K562 (cell line): ENCODE data around the gene ARMC12.

Experiments used
- SMAD4 ChIP-seq: fragments of 250-450 bp; sonication (Bioruptor Pico); conservative IDR thresholded peaks from 2 replicates; pipeline ENCODE4 v1.8.0; 2021; ENCODE audit warnings: inconsistent platforms, mild to moderate bottlenecking, moderate library complexity
- TF ChIP-seq, protein P1 (sequence below): IDR thresholded peaks from 3 replicates; pipeline ENCODE4 v1.6.1; 2011; ENCODE audit warnings: borderline replicate concordance, mild to moderate bottlenecking, moderate library complexity; ENCODE audit not compliant: insufficient read length; ENCODE audit errors: extremely low read depth

DNA sequence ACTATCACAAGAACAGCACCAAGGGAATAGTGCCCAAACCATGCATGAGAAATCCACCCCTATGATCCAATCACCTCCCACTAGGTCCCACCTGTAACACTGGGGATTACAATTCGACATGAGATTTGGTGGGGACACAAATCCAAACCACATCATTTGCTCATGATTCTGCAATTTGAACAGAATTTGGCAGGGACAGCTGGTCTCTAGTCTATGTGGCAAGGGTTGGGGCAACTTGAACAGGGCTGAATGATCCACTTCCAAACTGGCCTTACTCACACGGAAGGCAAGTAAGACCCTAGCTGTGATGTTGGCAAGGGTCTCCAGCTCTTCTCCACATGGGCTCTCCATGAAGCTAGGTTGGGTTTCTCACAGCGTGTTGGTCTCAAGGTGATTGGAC, 38.0 kb upstream of the ARMC12 start:
- TF ChIP-seq, protein P1, sequence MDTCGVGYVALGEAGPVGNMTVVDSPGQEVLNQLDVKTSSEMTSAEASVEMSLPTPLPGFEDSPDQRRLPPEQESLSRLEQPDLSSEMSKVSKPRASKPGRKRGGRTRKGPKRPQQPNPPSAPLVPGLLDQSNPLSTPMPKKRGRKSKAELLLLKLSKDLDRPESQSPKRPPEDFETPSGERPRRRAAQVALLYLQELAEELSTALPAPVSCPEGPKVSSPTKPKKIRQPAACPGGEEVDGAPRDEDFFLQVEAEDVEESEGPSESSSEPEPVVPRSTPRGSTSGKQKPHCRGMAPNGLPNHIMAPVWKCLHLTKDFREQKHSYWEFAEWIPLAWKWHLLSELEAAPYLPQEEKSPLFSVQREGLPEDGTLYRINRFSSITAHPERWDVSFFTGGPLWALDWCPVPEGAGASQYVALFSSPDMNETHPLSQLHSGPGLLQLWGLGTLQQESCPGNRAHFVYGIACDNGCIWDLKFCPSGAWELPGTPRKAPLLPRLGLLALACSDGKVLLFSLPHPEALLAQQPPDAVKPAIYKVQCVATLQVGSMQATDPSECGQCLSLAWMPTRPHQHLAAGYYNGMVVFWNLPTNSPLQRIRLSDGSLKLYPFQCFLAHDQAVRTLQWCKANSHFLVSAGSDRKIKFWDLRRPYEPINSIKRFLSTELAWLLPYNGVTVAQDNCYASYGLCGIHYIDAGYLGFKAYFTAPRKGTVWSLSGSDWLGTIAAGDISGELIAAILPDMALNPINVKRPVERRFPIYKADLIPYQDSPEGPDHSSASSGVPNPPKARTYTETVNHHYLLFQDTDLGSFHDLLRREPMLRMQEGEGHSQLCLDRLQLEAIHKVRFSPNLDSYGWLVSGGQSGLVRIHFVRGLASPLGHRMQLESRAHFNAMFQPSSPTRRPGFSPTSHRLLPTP: no peak
- TF ChIP-seq SMAD4 (CRISPR knock-in tag): no peak
